Measurements from ENCODE around the gene POLR2I.

POLR2I gene

GRCh38 chr19:36103842-36104552, 10.7 kb downstream of the POLR2I start:
- DNase-seq (ENCODE audit: extremely low spot score, insufficient read length, low read depth) (no peak), FAIRE-seq (no peak)

GRCh38 chr19:36103040-36103626, 11.5 kb downstream of the POLR2I start:
- FAIRE-seq (no peak), DNase-seq (ENCODE audit: extremely low spot score, insufficient read length, low read depth) (no peak)

- DNase-seq (ENCODE audit: extremely low spot score, insufficient read length, low read depth) (no peak), FAIRE-seq (no peak)
Measured at GRCh38 chr19:36101550-36102327, 12.9 kb downstream of the POLR2I start.

- no peak for FAIRE-seq
- no peak for DNase-seq (ENCODE audit: extremely low spot score, insufficient read length, low read depth)
Measured at GRCh38 chr19:36100476-36100875, 14.2 kb downstream of the POLR2I start.

GRCh38 chr19:36099166-36099785, 15.4 kb downstream of the POLR2I start:
- FAIRE-seq, result no peak
- no peak for DNase-seq (ENCODE audit: extremely low spot score, insufficient read length, low read depth)

- FAIRE-seq, result no peak
- no peak for DNase-seq (ENCODE audit: extremely low spot score, insufficient read length, low read depth)
Measured at GRCh38 chr19:36097036-36097435, 17.6 kb downstream of the POLR2I start.

GRCh38 chr19:36093687-36094086, 21.0 kb downstream of the POLR2I start:
- FAIRE-seq, result no peak

GRCh38 chr19:36093146-36093662, 21.5 kb downstream of the POLR2I start:
- FAIRE-seq (no peak), DNase-seq (ENCODE audit: extremely low spot score, insufficient read length, low read depth) (no peak)

More at GRCh38 chr19:36093687-36094086, 21.0 kb downstream of the POLR2I start:
- DNase-seq (ENCODE audit: extremely low spot score, insufficient read length, low read depth), result no peak

GRCh38 chr19:36092566-36092965, 22.1 kb downstream of the POLR2I start:
- DNase-seq (ENCODE audit: extremely low spot score, insufficient read length, low read depth) (no peak), FAIRE-seq (no peak)

- FAIRE-seq (no peak), DNase-seq (ENCODE audit: extremely low spot score, insufficient read length, low read depth) (no peak)
Measured at GRCh38 chr19:36090910-36091695, 23.6 kb downstream of the POLR2I start.

GRCh38 chr19:36089847-36090246, 24.8 kb downstream of the POLR2I start:
- DNase-seq (ENCODE audit: extremely low spot score, insufficient read length, low read depth), result no peak
- no peak for FAIRE-seq

- no peak for FAIRE-seq
- no peak for DNase-seq (ENCODE audit: extremely low spot score, insufficient read length, low read depth)
Measured at GRCh38 chr19:36086326-36086725, 28.3 kb downstream of the POLR2I start.

- DNase-seq (ENCODE audit: extremely low spot score, insufficient read length, low read depth), result no peak
- FAIRE-seq, result no peak
Measured at GRCh38 chr19:36084231-36085009, 30.3 kb downstream of the POLR2I start.

GRCh38 chr19:36082916-36083315, 31.8 kb downstream of the POLR2I start:
- FAIRE-seq, result no peak
- DNase-seq (ENCODE audit: extremely low spot score, insufficient read length, low read depth), result no peak

GRCh38 chr19:36081894-36082293, 32.8 kb downstream of the POLR2I start:
- no peak for FAIRE-seq

GRCh38 chr19:36081385-36081784, 33.3 kb downstream of the POLR2I start:
- DNase-seq (ENCODE audit: extremely low spot score, insufficient read length, low read depth), result no peak
- no peak for FAIRE-seq

More at GRCh38 chr19:36081894-36082293, 32.8 kb downstream of the POLR2I start:
- no peak for DNase-seq (ENCODE audit: extremely low spot score, insufficient read length, low read depth)

- FAIRE-seq, result no peak
- DNase-seq (ENCODE audit: extremely low spot score, insufficient read length, low read depth), result no peak
Measured at GRCh38 chr19:36079389-36079945, 35.2 kb downstream of the POLR2I start.

GRCh38 chr19:36073121-36073876, 41.4 kb downstream of the POLR2I start:
- FAIRE-seq (no peak), DNase-seq (ENCODE audit: extremely low spot score, insufficient read length, low read depth) (no peak)
